ENCODE data around the gene ZNF787. TPM values are rescaled to one million over a fixed set of nuclear protein-coding genes. Genes with fewer than 3 reads are reported as not detected.

The ZNF787 gene
- total and polyA plus RNA-seq, 2 of the 13 experiments (the other 11 are each of a cell fraction or from before 2014, with no cell fraction given) = 15.1 to 42.8 TPM

DNA sequence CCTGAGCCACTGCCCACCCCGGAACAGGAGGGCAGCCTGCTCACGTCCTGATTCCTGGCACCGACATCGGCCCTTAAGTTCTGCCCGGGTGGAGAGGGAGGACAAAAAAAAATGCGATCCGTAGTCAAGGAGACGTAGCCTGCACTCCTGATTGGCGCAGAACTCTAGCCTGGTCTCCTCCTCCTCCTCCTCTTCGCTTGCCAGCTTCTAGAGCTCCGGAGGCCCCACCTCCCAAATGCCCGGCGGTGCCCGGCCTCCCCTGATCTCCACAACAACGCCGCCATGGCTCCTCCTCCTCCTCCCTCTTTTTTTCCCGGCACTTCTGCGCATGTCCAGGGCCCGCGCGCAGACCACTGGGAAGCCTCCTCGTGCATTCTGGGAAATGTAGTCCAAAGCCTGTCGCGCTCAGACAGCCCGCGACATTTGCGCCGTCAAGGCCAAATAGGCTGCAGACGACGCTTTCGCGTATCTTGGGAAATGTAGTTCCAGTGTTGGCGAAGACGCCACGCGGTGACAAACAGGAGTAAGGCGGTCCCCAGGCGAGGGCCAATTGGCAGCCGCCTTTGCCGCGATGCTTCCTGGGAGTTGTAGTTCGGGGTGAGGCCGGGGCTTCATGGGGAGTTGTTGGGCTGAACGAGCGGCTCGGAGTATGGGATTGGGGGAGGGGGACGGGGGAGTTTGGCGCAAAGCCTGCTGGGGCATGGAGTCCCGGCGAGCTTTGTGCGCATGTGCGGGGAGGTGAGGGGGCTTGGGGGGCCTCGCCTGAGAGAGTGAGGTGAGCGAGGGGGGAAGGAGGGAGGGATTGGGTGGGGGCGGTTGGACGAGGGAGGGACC, 19.7 kb upstream of the ZNF787 start, which contains the start of gene ZNF444 (continued):
- TF ChIP-seq, protein P1, sequence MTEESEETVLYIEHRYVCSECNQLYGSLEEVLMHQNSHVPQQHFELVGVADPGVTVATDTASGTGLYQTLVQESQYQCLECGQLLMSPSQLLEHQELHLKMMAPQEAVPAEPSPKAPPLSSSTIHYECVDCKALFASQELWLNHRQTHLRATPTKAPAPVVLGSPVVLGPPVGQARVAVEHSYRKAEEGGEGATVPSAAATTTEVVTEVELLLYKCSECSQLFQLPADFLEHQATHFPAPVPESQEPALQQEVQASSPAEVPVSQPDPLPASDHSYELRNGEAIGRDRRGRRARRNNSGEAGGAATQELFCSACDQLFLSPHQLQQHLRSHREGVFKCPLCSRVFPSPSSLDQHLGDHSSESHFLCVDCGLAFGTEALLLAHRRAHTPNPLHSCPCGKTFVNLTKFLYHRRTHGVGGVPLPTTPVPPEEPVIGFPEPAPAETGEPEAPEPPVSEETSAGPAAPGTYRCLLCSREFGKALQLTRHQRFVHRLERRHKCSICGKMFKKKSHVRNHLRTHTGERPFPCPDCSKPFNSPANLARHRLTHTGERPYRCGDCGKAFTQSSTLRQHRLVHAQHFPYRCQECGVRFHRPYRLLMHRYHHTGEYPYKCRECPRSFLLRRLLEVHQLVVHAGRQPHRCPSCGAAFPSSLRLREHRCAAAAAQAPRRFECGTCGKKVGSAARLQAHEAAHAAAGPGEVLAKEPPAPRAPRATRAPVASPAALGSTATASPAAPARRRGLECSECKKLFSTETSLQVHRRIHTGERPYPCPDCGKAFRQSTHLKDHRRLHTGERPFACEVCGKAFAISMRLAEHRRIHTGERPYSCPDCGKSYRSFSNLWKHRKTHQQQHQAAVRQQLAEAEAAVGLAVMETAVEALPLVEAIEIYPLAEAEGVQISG (CRISPR knock-in tag; IDR thresholded peaks at IDR 0.05) = peak; percentile 98
- TF ChIP-seq ATM (IDR thresholded peaks at IDR 0.05; ENCODE audit: borderline replicate concordance) = no peak
- peak; percentile 91 for TF ChIP-seq HNRNPL (IDR thresholded peaks at IDR 0.05; ENCODE audit: low read depth, low read length)
- TF ChIP-seq JARID2 (CRISPR knock-in tag; IDR thresholded peaks at IDR 0.05; ENCODE audit: insufficient replicate concordance) = no peak
- TF ChIP-seq, protein P2, sequence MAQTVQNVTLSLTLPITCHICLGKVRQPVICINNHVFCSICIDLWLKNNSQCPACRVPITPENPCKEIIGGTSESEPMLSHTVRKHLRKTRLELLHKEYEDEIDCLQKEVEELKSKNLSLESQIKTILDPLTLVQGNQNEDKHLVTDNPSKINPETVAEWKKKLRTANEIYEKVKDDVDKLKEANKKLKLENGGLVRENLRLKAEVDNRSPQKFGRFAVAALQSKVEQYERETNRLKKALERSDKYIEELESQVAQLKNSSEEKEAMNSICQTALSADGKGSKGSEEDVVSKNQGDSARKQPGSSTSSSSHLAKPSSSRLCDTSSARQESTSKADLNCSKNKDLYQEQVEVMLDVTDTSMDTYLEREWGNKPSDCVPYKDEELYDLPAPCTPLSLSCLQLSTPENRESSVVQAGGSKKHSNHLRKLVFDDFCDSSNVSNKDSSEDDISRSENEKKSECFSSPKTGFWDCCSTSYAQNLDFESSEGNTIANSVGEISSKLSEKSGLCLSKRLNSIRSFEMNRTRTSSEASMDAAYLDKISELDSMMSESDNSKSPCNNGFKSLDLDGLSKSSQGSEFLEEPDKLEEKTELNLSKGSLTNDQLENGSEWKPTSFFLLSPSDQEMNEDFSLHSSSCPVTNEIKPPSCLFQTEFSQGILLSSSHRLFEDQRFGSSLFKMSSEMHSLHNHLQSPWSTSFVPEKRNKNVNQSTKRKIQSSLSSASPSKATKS (CRISPR knock-in tag; IDR thresholded peaks at IDR 0.05) = no peak
- peak; percentile 45; the same call in 1 of the 2 replicates for TF ChIP-seq KDM5B (CRISPR knock-in tag; IDR thresholded peaks at IDR 0.05; ENCODE audit: borderline replicate concordance)
- no peak for TF ChIP-seq ZMYM2 (CRISPR knock-in tag; IDR thresholded peaks at IDR 0.05)
- peak; percentile 47; the same call in 1 of the 2 replicates for TF ChIP-seq MEF2D (CRISPR knock-in tag; IDR thresholded peaks at IDR 0.05)
- no peak for TF ChIP-seq PAF1 (CRISPR knock-in tag; IDR thresholded peaks at IDR 0.05)
- TF ChIP-seq TEAD2 (CRISPR knock-in tag; IDR thresholded peaks at IDR 0.05) = no peak
- TF ChIP-seq, protein P3, sequence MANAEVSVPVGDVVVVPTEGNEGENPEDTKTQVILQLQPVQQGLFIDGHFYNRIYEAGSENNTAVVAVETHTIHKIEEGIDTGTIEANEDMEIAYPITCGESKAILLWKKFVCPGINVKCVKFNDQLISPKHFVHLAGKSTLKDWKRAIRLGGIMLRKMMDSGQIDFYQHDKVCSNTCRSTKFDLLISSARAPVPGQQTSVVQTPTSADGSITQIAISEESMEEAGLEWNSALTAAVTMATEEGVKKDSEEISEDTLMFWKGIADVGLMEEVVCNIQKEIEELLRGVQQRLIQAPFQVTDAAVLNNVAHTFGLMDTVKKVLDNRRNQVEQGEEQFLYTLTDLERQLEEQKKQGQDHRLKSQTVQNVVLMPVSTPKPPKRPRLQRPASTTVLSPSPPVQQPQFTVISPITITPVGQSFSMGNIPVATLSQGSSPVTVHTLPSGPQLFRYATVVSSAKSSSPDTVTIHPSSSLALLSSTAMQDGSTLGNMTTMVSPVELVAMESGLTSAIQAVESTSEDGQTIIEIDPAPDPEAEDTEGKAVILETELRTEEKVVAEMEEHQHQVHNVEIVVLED (CRISPR knock-in tag; IDR thresholded peaks at IDR 0.05; ENCODE audit: borderline replicate concordance) = peak; percentile 95
- TF ChIP-seq, protein P4, sequence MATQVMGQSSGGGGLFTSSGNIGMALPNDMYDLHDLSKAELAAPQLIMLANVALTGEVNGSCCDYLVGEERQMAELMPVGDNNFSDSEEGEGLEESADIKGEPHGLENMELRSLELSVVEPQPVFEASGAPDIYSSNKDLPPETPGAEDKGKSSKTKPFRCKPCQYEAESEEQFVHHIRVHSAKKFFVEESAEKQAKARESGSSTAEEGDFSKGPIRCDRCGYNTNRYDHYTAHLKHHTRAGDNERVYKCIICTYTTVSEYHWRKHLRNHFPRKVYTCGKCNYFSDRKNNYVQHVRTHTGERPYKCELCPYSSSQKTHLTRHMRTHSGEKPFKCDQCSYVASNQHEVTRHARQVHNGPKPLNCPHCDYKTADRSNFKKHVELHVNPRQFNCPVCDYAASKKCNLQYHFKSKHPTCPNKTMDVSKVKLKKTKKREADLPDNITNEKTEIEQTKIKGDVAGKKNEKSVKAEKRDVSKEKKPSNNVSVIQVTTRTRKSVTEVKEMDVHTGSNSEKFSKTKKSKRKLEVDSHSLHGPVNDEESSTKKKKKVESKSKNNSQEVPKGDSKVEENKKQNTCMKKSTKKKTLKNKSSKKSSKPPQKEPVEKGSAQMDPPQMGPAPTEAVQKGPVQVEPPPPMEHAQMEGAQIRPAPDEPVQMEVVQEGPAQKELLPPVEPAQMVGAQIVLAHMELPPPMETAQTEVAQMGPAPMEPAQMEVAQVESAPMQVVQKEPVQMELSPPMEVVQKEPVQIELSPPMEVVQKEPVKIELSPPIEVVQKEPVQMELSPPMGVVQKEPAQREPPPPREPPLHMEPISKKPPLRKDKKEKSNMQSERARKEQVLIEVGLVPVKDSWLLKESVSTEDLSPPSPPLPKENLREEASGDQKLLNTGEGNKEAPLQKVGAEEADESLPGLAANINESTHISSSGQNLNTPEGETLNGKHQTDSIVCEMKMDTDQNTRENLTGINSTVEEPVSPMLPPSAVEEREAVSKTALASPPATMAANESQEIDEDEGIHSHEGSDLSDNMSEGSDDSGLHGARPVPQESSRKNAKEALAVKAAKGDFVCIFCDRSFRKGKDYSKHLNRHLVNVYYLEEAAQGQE (IDR thresholded peaks at IDR 0.05; ENCODE audit: borderline replicate concordance in 1 of 2, low read depth in 1 of 2, low read length in 2 of 2) = no peak
- no peak; the same call in 1 of the 2 replicates for TF ChIP-seq ZFP62 (CRISPR knock-in tag; IDR thresholded peaks at IDR 0.05)
- 0 out of 2 replicates have a peak, but pooled peaks have one; percentile 56 for TF ChIP-seq ZNF619 (CRISPR knock-in tag; IDR thresholded peaks at IDR 0.05)
- TF ChIP-seq CC2D1A (CRISPR knock-in tag; IDR thresholded peaks at IDR 0.05) = no peak
- peak; percentile 72; the same call in 1 of the 2 replicates for TF ChIP-seq ZNF350 (CRISPR knock-in tag; IDR thresholded peaks at IDR 0.05; ENCODE audit: borderline replicate concordance, low read depth)
- no peak for TF ChIP-seq FOXJ3 (CRISPR knock-in tag; IDR thresholded peaks at IDR 0.05; ENCODE audit: borderline replicate concordance)
- TF ChIP-seq SMAD3 (CRISPR knock-in tag; IDR thresholded peaks at IDR 0.05) = no peak
- peak; percentile 53 for TF ChIP-seq XRCC5 (optimal IDR thresholded peaks at IDR 0.05; ENCODE audit: low read length)

Measured in HepG2 (cell line).